OCI-LY7 (cell line): Measurements from ENCODE around the gene ANKMY1.

Experiments used
- EZH2phosphoT487 ChIP-seq: fragments of 200-600 bp; sonication (generic); IDR thresholded peaks from 2 replicates; pipeline ENCODE4 v1.6.1; 2018; ENCODE audit warnings: low read depth, borderline replicate concordance, mild to moderate bottlenecking, mixed run types, antibody characterized with exemption, low read length, moderate library complexity, mixed read lengths
- TF ChIP-seq, protein P1 (sequence below): fragments of 200-600 bp; sonication (generic); conservative IDR thresholded peaks from 2 replicates; pipeline ENCODE4 v1.5.1; 2014; ENCODE audit warnings: mild to moderate bottlenecking, antibody characterized with exemption, low read length, moderate library complexity, mixed read lengths

- TF ChIP-seq, protein P1, sequence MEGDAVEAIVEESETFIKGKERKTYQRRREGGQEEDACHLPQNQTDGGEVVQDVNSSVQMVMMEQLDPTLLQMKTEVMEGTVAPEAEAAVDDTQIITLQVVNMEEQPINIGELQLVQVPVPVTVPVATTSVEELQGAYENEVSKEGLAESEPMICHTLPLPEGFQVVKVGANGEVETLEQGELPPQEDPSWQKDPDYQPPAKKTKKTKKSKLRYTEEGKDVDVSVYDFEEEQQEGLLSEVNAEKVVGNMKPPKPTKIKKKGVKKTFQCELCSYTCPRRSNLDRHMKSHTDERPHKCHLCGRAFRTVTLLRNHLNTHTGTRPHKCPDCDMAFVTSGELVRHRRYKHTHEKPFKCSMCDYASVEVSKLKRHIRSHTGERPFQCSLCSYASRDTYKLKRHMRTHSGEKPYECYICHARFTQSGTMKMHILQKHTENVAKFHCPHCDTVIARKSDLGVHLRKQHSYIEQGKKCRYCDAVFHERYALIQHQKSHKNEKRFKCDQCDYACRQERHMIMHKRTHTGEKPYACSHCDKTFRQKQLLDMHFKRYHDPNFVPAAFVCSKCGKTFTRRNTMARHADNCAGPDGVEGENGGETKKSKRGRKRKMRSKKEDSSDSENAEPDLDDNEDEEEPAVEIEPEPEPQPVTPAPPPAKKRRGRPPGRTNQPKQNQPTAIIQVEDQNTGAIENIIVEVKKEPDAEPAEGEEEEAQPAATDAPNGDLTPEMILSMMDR, result no peak
- no peak for TF ChIP-seq EZH2phosphoT487
Observed at GRCh38 chr2:240502059-240502429, 55.7 kb downstream of the ANKMY1 start.
